Central memory CD8-positive, alpha-beta T cell (primary cell): ENCODE results near the gene ERG.

ENCODE experiments used
- ATAC-seq: fragments of 150-1000 bp; cut with Tn5 transposase; replicated peaks from 2 replicates; pipeline ENCODE4 v1.10.0; 2022; ENCODE audit warnings: mild to moderate bottlenecking, moderate FRiP score, moderate number of reproducible peaks; ENCODE audit not compliant: poor library complexity, severe bottlenecking; ENCODE audit errors: extremely low read depth
- DNase-seq, 2 donors: peaks; one replicate each; pipeline ENCODE4 v3.0.0; 2021; ENCODE audit warnings: low spot score in 2 of 2
- H3K27ac Mint-ChIP-seq: one replicate; pipeline ENCODE4 v1.8.0; 2022; ENCODE audit warnings: low read depth, mild to moderate bottlenecking, moderate library complexity, mixed read lengths
- H3K27me3 Mint-ChIP-seq: one replicate; pipeline ENCODE4 v1.8.0; 2022; ENCODE audit warnings: mixed read lengths
- H3K36me3 Mint-ChIP-seq: one replicate; pipeline ENCODE4 v1.8.0; 2022; ENCODE audit warnings: mild to moderate bottlenecking, moderate library complexity, mixed read lengths; ENCODE audit not compliant: insufficient read depth
- H3K4me1 Mint-ChIP-seq: one replicate; pipeline ENCODE4 v1.8.0; 2022; ENCODE audit warnings: mixed read lengths
- H3K4me3 Mint-ChIP-seq: one replicate; pipeline ENCODE4 v1.8.0; 2022; ENCODE audit warnings: mild to moderate bottlenecking, moderate library complexity, mixed read lengths
- H3K9me3 Mint-ChIP-seq: one replicate; pipeline ENCODE4 v1.8.0; 2022; ENCODE audit warnings: mixed read lengths

ERG gene

GRCh38 chr21:38389354-38389676 lies 109.0 kb downstream of the ERG start:
- peaks cover 9% of the 10 kb centered on the region for H3K27me3 Mint-ChIP-seq
- H3K4me3 Mint-ChIP-seq = no peak overlapping the region
- no peaks in the 10 kb centered on the region for H3K4me1 Mint-ChIP-seq
- ATAC-seq = no peak
- no peaks in the 10 kb centered on the region for H3K36me3 Mint-ChIP-seq
- H3K9me3 Mint-ChIP-seq = no peaks in the 10 kb centered on the region
- DNase-seq = no peak
- H3K27ac Mint-ChIP-seq = no peak overlapping the region

- Mint-ChIP-seq H3K4me3 (no peak overlapping the region), H3K27ac (no peak overlapping the region), H3K36me3 (no peaks in the 10 kb centered on the region), H3K4me1 (no peaks in the 10 kb centered on the region), H3K27me3 (peaks cover 9% of the 10 kb centered on the region), H3K9me3 (no peaks in the 10 kb centered on the region)
- no peak for DNase-seq
- no peak for ATAC-seq
Observed at GRCh38 chr21:38388647-38389353, 109.5 kb downstream of the ERG start.

GRCh38 chr21:38388203-38388602 lies 110.1 kb downstream of the ERG start:
- Mint-ChIP-seq H3K36me3 (no peaks in the 10 kb centered on the region), H3K27ac (no peak overlapping the region), H3K9me3 (no peaks in the 10 kb centered on the region), H3K4me3 (no peak overlapping the region), H3K27me3 (peaks cover 14% of the 10 kb centered on the region), H3K4me1 (no peaks in the 10 kb centered on the region)
- DNase-seq (no peak), ATAC-seq (no peak)

- ATAC-seq (no peak), DNase-seq (no peak)
- no peak overlapping the region for H3K4me3 Mint-ChIP-seq
- no peaks in the 10 kb centered on the region for H3K4me1 Mint-ChIP-seq
- H3K27me3 Mint-ChIP-seq = peaks cover 20% of the 10 kb centered on the region
- H3K36me3 Mint-ChIP-seq = no peaks in the 10 kb centered on the region
- no peaks in the 10 kb centered on the region for H3K9me3 Mint-ChIP-seq
- no peak overlapping the region for H3K27ac Mint-ChIP-seq
Observed at GRCh38 chr21:38386967-38387366, 111.3 kb downstream of the ERG start.

GRCh38 chr21:38385427-38386175 lies 112.7 kb downstream of the ERG start:
- H3K36me3 Mint-ChIP-seq = no peaks in the 10 kb centered on the region
- no peak overlapping the region for H3K4me3 Mint-ChIP-seq
- no peaks in the 10 kb centered on the region for H3K4me1 Mint-ChIP-seq
- DNase-seq (no peak), ATAC-seq (no peak)
- H3K27ac Mint-ChIP-seq = no peak overlapping the region
- peaks cover 26% of the 10 kb centered on the region for H3K27me3 Mint-ChIP-seq
- H3K9me3 Mint-ChIP-seq = no peaks in the 10 kb centered on the region

- H3K4me3 Mint-ChIP-seq = no peak overlapping the region
- DNase-seq (no peak), ATAC-seq (no peak)
- H3K27ac Mint-ChIP-seq = no peak overlapping the region
- H3K36me3 Mint-ChIP-seq = no peaks in the 10 kb centered on the region
- no peaks in the 10 kb centered on the region for H3K4me1 Mint-ChIP-seq
- peaks cover 33% of the 10 kb centered on the region for H3K27me3 Mint-ChIP-seq
- H3K9me3 Mint-ChIP-seq = no peaks in the 10 kb centered on the region
Observed at GRCh38 chr21:38384675-38385426, 113.4 kb downstream of the ERG start.

GRCh38 chr21:38384238-38384560 lies 114.1 kb downstream of the ERG start:
- H3K4me1 Mint-ChIP-seq = no peaks in the 10 kb centered on the region
- ATAC-seq (no peak), DNase-seq (no peak)
- no peak overlapping the region for H3K4me3 Mint-ChIP-seq
- H3K9me3 Mint-ChIP-seq = no peaks in the 10 kb centered on the region
- H3K27ac Mint-ChIP-seq = no peak overlapping the region
- H3K27me3 Mint-ChIP-seq = peaks cover 33% of the 10 kb centered on the region
- no peaks in the 10 kb centered on the region for H3K36me3 Mint-ChIP-seq

- Mint-ChIP-seq H3K27me3 (peaks cover 33% of the 10 kb centered on the region), H3K4me3 (no peak overlapping the region), H3K9me3 (no peaks in the 10 kb centered on the region), H3K27ac (no peak overlapping the region), H3K36me3 (no peaks in the 10 kb centered on the region), H3K4me1 (no peaks in the 10 kb centered on the region)
- DNase-seq (no peak), ATAC-seq (no peak)
Observed at GRCh38 chr21:38383411-38384237, 114.7 kb downstream of the ERG start.

- no peak for DNase-seq
Observed at GRCh38 chr21:38380481-38381137, 117.7 kb downstream of the ERG start.

GRCh38 chr21:38379147-38379546 lies 119.1 kb downstream of the ERG start:
- peaks cover 36% of the 10 kb centered on the region for H3K27me3 Mint-ChIP-seq
- no peaks in the 10 kb centered on the region for H3K4me1 Mint-ChIP-seq
- H3K4me3 Mint-ChIP-seq = no peak overlapping the region
- DNase-seq = no peak
- H3K27ac Mint-ChIP-seq = no peak overlapping the region
- H3K36me3 Mint-ChIP-seq = no peaks in the 10 kb centered on the region
- ATAC-seq = no peak
- no peaks in the 10 kb centered on the region for H3K9me3 Mint-ChIP-seq

More at GRCh38 chr21:38380481-38381137, 117.7 kb downstream of the ERG start:
- H3K36me3 Mint-ChIP-seq = no peaks in the 10 kb centered on the region
- no peak overlapping the region for H3K27ac Mint-ChIP-seq
- no peaks in the 10 kb centered on the region for H3K4me1 Mint-ChIP-seq
- ATAC-seq = no peak
- peaks cover 24% of the 10 kb centered on the region for H3K27me3 Mint-ChIP-seq
- H3K9me3 Mint-ChIP-seq = no peaks in the 10 kb centered on the region
- no peak overlapping the region for H3K4me3 Mint-ChIP-seq

GRCh38 chr21:38377165-38378088 lies 120.8 kb downstream of the ERG start:
- H3K9me3 Mint-ChIP-seq = no peaks in the 10 kb centered on the region
- no peaks in the 10 kb centered on the region for H3K4me1 Mint-ChIP-seq
- DNase-seq = no peak
- no peak for ATAC-seq
- H3K4me3 Mint-ChIP-seq = no peak overlapping the region
- no peak overlapping the region for H3K27ac Mint-ChIP-seq
- H3K27me3 Mint-ChIP-seq = peaks cover 33% of the 10 kb centered on the region
- H3K36me3 Mint-ChIP-seq = no peaks in the 10 kb centered on the region
